HEK293 (cell line): Measurements from ENCODE around the gene SLC7A1.

Experiments
- CTCF ChIA-PET: fragments of 350-600 bp; formaldehyde crosslinking; extraction: SDS; loops from one replicate; lab custom pipeline; 2021; ENCODE audit warnings: antibody characterized with exemption; lab: Yijun Ruan, JAX
- POLR2A ChIA-PET: fragments of 300-600 bp; formaldehyde crosslinking; extraction: SDS; loops from one replicate; lab custom pipeline; 2020; ENCODE audit warnings: antibody characterized with exemption, inconsistent platforms; lab: Yijun Ruan, JAX
- H3K27ac ChIP-seq: fragments of 200-500 bp; sonication (Bioruptor generic); 2 replicates; pipeline ENCODE4 v1.5.1; 2014; ENCODE audit warnings: low read depth, low read length, control low read depth, inconsistent platforms; ENCODE audit errors: extremely low read depth
- H3K36me3 ChIP-seq, 2 experiments: fragments of 200-500 bp in 1 of 2; sonication (Bioruptor generic) in 1 of 2; 1 replicate in 1 of 2; 2 replicates in 1 of 2; pipeline ENCODE4 v1.5.1; 2014 to 2017; ENCODE audit warnings: inconsistent platforms in 2 of 2, low read length in 2 of 2; ENCODE audit not compliant: control insufficient read depth in 2 of 2, insufficient read depth in 1 of 2
- H3K4me1 ChIP-seq: fragments of 200-500 bp; sonication (Bioruptor generic); 2 replicates; pipeline ENCODE4 v1.5.1; 2014; ENCODE audit warnings: mild to moderate bottlenecking, low read length, inconsistent platforms; ENCODE audit not compliant: control insufficient read depth, insufficient read depth
- H3K4me3 ChIP-seq: 2 replicates; pipeline ENCODE4 v1.5.1; 2011; ENCODE audit warnings: low read depth, mild to moderate bottlenecking, control low read depth, low read length, moderate library complexity
- H3K9me3 ChIP-seq: fragments of 200-500 bp; sonication (Bioruptor generic); 2 replicates; pipeline ENCODE4 v1.5.1; 2014; ENCODE audit warnings: low read depth, low read length, inconsistent platforms; ENCODE audit not compliant: control insufficient read depth, insufficient read depth
- GFI1B ChIP-seq: fragments of 450-650 bp; formaldehyde crosslinking; IDR thresholded peaks from 2 replicates; pipeline ENCODE4 v1.5.1; 2016; ENCODE audit warnings: missing biosample characterization, missing genetic modification characterization
- HOXA7 ChIP-seq: sonication (generic); formaldehyde crosslinking; IDR thresholded peaks from 2 replicates; pipeline ENCODE4 v1.8.1; 2022; ENCODE audit warnings: missing genetic modification reagents, borderline replicate concordance
- KLF16 ChIP-seq: fragments of 450-650 bp; formaldehyde crosslinking; IDR thresholded peaks from 2 replicates; pipeline ENCODE4 v1.5.1; 2017; ENCODE audit warnings: missing biosample characterization, missing genetic modification characterization
- KLF7 ChIP-seq: fragments of 450-650 bp; formaldehyde crosslinking; IDR thresholded peaks from 2 replicates; pipeline ENCODE4 v1.5.1; 2016; ENCODE audit warnings: missing biosample characterization, missing genetic modification characterization, borderline replicate concordance
- YY2 ChIP-seq: fragments of 450-650 bp; formaldehyde crosslinking; IDR thresholded peaks from 2 replicates; pipeline ENCODE4 v1.5.1; 2016; ENCODE audit warnings: missing biosample characterization, missing genetic modification characterization
- ZNF112 ChIP-seq: fragments of 450-650 bp; formaldehyde crosslinking; IDR thresholded peaks from 2 replicates; pipeline ENCODE4 v1.5.0; 2017; ENCODE audit warnings: missing biosample characterization, missing genetic modification characterization
- ZNF114 ChIP-seq: fragments of 450-650 bp; formaldehyde crosslinking; IDR thresholded peaks from 2 replicates; pipeline ENCODE4 v1.5.0; 2017; ENCODE audit warnings: missing biosample characterization, missing genetic modification characterization
- ZNF146 ChIP-seq: fragments of 450-650 bp; formaldehyde crosslinking; IDR thresholded peaks from 2 replicates; pipeline ENCODE4 v1.5.1; 2016; ENCODE audit warnings: missing biosample characterization, missing genetic modification characterization
- ZNF239 ChIP-seq: fragments of 450-650 bp; formaldehyde crosslinking; IDR thresholded peaks from 2 replicates; pipeline ENCODE4 v1.5.1; 2016; ENCODE audit warnings: missing biosample characterization, missing genetic modification characterization
- ZNF280D ChIP-seq: fragments of 450-650 bp; formaldehyde crosslinking; IDR thresholded peaks from 2 replicates; pipeline ENCODE4 v1.5.1; 2016; ENCODE audit warnings: missing biosample characterization, missing genetic modification characterization
- ZNF621 ChIP-seq: fragments of 450-650 bp; formaldehyde crosslinking; IDR thresholded peaks from 2 replicates; pipeline ENCODE4 v1.5.1; 2017; ENCODE audit warnings: missing biosample characterization, missing genetic modification characterization
- ZNF639 ChIP-seq: fragments of 450-650 bp; formaldehyde crosslinking; IDR thresholded peaks from 2 replicates; pipeline ENCODE4 v1.5.1; 2016; ENCODE audit warnings: missing biosample characterization, missing genetic modification characterization
- ZNF664 ChIP-seq: fragments of 450-650 bp; formaldehyde crosslinking; IDR thresholded peaks from 2 replicates; pipeline ENCODE4 v1.5.1; 2016; ENCODE audit warnings: missing biosample characterization, missing genetic modification characterization
- ZNF76 ChIP-seq: fragments of 450-650 bp; formaldehyde crosslinking; IDR thresholded peaks from 2 replicates; pipeline ENCODE4; 2016; ENCODE audit warnings: low read depth, missing biosample characterization, missing genetic modification characterization, borderline replicate concordance
- ZNF768 ChIP-seq: fragments of 450-650 bp; formaldehyde crosslinking; IDR thresholded peaks from 2 replicates; pipeline ENCODE4 v1.5.1; 2018; ENCODE audit warnings: missing biosample characterization, mild to moderate bottlenecking, missing genetic modification characterization
- ZSCAN23 ChIP-seq: fragments of 450-650 bp; formaldehyde crosslinking; IDR thresholded peaks from 2 replicates; pipeline ENCODE4 v1.5.1; 2016; ENCODE audit warnings: missing biosample characterization, missing genetic modification characterization
- TF ChIP-seq, protein P1 (sequence below): fragments of 450-650 bp; formaldehyde crosslinking; IDR thresholded peaks from 2 replicates; pipeline ENCODE4 v1.5.1; 2016; ENCODE audit warnings: missing biosample characterization, missing genetic modification characterization

Gene SLC7A1

DNA sequence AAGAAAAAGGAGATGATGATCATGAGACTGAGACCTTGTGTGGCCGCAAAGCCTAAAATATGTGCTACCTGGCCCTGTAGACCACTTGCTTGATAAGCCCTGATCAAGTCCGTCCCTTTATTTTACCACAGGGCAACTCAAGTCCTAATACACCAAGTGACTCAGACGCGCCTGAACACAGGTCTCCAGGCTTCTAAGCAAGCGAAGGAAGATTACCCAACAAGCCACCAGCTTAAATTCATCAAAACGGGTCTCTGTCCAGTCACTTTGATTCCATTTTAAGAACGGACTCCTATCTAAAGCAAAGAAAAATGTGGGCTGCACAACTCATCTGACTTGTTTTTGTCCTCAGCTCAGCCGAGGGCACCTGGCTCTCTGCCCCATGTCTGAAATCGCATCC is 26.8 kb downstream of the SLC7A1 start:
- CTCF ChIA-PET = interaction anchor here (0.6 kb wide), 1 partner anchor 1045 kb away, joined by 4 read pairs; no protein-coding TSS in a partner anchor
- H3K27ac ChIP-seq = no peak overlapping the region
- no peaks in the 10 kb centered on the region for H3K9me3 ChIP-seq
- H3K4me3 ChIP-seq = no peak overlapping the region
- POLR2A ChIA-PET = no interaction called here
- peaks cover 13% of the 10 kb centered on the region for H3K4me1 ChIP-seq
- TF ChIP-seq ZNF146 (tag by site-specific recombination) (no peak), ZNF114 (tag by site-specific recombination) (no peak), ZNF280D (tag by site-specific recombination) (no peak)
- TF ChIP-seq, protein P1, sequence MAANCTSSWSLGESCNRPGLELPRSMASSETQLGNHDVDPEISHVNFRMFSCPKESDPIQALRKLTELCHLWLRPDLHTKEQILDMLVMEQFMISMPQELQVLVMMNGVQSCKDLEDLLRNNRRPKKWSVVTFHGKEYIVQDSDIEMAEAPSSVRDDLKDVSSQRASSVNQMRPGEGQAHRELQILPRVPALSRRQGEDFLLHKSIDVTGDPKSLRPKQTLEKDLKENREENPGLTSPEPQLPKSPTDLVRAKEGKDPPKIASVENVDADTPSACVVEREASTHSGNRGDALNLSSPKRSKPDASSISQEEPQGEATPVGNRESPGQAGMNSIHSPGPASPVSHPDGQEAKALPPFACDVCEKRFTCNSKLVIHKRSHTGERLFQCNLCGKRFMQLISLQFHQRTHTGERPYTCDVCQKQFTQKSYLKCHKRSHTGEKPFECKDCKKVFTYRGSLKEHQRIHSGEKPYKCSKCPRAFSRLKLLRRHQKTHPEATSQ (tag by site-specific recombination) = no peak
- TF ChIP-seq, all 188 proteins: peak for 0
- H3K36me3 ChIP-seq = no peaks in the 10 kb centered on the region

GRCh38 chr13:29567411-29567810 is 28.1 kb downstream of the SLC7A1 start:
- H3K36me3 ChIP-seq = no peaks in the 10 kb centered on the region
- no peaks in the 10 kb centered on the region for H3K9me3 ChIP-seq
- peaks cover 15% of the 10 kb centered on the region for H3K4me1 ChIP-seq
- TF ChIP-seq ZNF639 (tag by site-specific recombination) (no peak), KLF16 (tag by site-specific recombination) (no peak), GFI1B (tag by site-specific recombination) (no peak), ZNF768 (no peak), YY2 (tag by site-specific recombination) (no peak), ZNF76 (no peak), HOXA7 (CRISPR knock-in tag) (no peak), ZNF239 (tag by site-specific recombination) (no peak), ZNF112 (tag by site-specific recombination) (no peak), ZNF664 (tag by site-specific recombination) (no peak), ZNF621 (tag by site-specific recombination) (no peak), ZSCAN23 (tag by site-specific recombination) (no peak)
- POLR2A ChIA-PET = no interaction called here
- no peak overlapping the region for H3K4me3 ChIP-seq
- H3K27ac ChIP-seq = no peak overlapping the region
- CTCF ChIA-PET = interaction anchor here (0.6 to 1.1 kb wide), 3 partner anchors 14 to 948 kb away, joined by 3 read pairs; no protein-coding TSS in a partner anchor

GRCh38 chr13:29566206-29566605 is 29.3 kb downstream of the SLC7A1 start:
- no peaks in the 10 kb centered on the region for H3K9me3 ChIP-seq
- H3K36me3 ChIP-seq = no peaks in the 10 kb centered on the region
- H3K4me1 ChIP-seq = peaks cover 15% of the 10 kb centered on the region
- ChIA-PET POLR2A (no interaction called here), CTCF (interaction anchor here (1.1 kb wide), 1 partner anchor 15 kb away, joined by 3 read pairs; no protein-coding TSS in a partner anchor)
- TF ChIP-seq ZNF146 (tag by site-specific recombination) (peak; percentile 62), KLF7 (no peak), ZNF114 (tag by site-specific recombination) (no peak)
- no peak overlapping the region for H3K27ac ChIP-seq
- H3K4me3 ChIP-seq = no peak overlapping the region
